Peyer's patch (tissue), 4 donors: Measurements from ENCODE around the gene COBL. TPM values are rescaled to one million over a fixed set of nuclear protein-coding genes. Genes with fewer than 3 reads are reported as not detected.

Experiments used
- DNase-seq, 3 donors: peaks; one replicate each; pipeline ENCODE4 v3.0.0-alpha.2; 2017 to 2019
- H3K27ac ChIP-seq, 4 donors: fragments of 200-600 bp; sonication (generic); one replicate each; pipeline ENCODE4 v1.5.1; 2016 to 2019
- H3K27me3 ChIP-seq, 2 donors: fragments of 200-600 bp; sonication (generic); one replicate each; pipeline ENCODE4 v1.5.1; 2019
- H3K36me3 ChIP-seq, 3 donors: fragments of 200-600 bp; sonication (generic); one replicate each; pipeline ENCODE4 v1.5.1; 2016 to 2019
- H3K4me1 ChIP-seq, 4 donors: fragments of 200-600 bp; sonication (generic); one replicate each; pipeline ENCODE4 v1.5.1; 2016 to 2019
- H3K4me3 ChIP-seq, 4 donors: fragments of 200-600 bp; sonication (generic); 1 replicate in 3 of 4; 2 replicates in 1 of 4; pipeline ENCODE4 v1.5.1; 2016 to 2019; ENCODE audit warnings: mild to moderate bottlenecking in 1 of 4
- H3K9me3 ChIP-seq, 4 donors: fragments of 200-600 bp; sonication (generic); one replicate each; pipeline ENCODE4 v1.5.1; 2016 to 2019; ENCODE audit warnings: mild to moderate bottlenecking in 1 of 4
- CTCF ChIP-seq, 6 experiments: fragments of 450-650 bp in 4 of 6; fragments of 200-600 bp in 2 of 6; sonication (generic) in 1 of 6; IDR thresholded peaks; one replicate each; pipeline ENCODE4 v1.5.1; 2017 to 2019; ENCODE audit warnings: antibody characterized with exemption in 6 of 6, mild to moderate bottlenecking in 3 of 6, moderate library complexity in 1 of 6
- POLR2A ChIP-seq, 2 donors: fragments of 450-650 bp; IDR thresholded peaks; one replicate each; pipeline ENCODE4 v1.5.1; 2017; ENCODE audit warnings: antibody characterized with exemption in 2 of 2, mild to moderate bottlenecking in 2 of 2, moderate library complexity in 2 of 2
- total RNA-seq, 4 donors: library from RNA; depleted of rRNA; stranded (reverse); fragments of >200 nt; gene quantifications; one replicate each; pipeline ENCODE4 v1.1.0, GENCODE V29; 2016

The COBL gene
- total RNA-seq, 4 donors from 2014 or later, result 25.6 to 129 (median 116) TPM

- Histone ChIP-seq H3K36me3 (no peaks in the 10 kb centered on the region), H3K4me3 (no peak overlapping the region), H3K27ac (no peak overlapping the region), H3K9me3 (no peaks in the 10 kb centered on the region), H3K27me3 (no peaks in the 10 kb centered on the region), H3K4me1 (no peaks in the 10 kb centered on the region)
- no peak for TF ChIP-seq CTCF (IDR thresholded peaks at IDR 0.05)
- no peak for TF ChIP-seq POLR2A (IDR thresholded peaks at IDR 0.05)
- no peak for DNase-seq
Observed at GRCh38 chr7:51113560-51113959, 203.0 kb downstream of the COBL start.

- TF ChIP-seq CTCF (IDR thresholded peaks at IDR 0.05) (no peak), POLR2A (IDR thresholded peaks at IDR 0.05) (no peak)
- no peak overlapping the region for H3K27ac ChIP-seq
- H3K4me3 ChIP-seq, result no peak overlapping the region
- DNase-seq, result no peak
- no peaks in the 10 kb centered on the region for H3K36me3 ChIP-seq
- no peaks in the 10 kb centered on the region for H3K4me1 ChIP-seq
- H3K27me3 ChIP-seq, result no peaks in the 10 kb centered on the region
- H3K9me3 ChIP-seq, result no peaks in the 10 kb centered on the region
Observed at GRCh38 chr7:51111241-51111940, 205.2 kb downstream of the COBL start.

- no peak for DNase-seq
- Histone ChIP-seq H3K27me3 (no peaks in the 10 kb centered on the region), H3K4me3 (no peak overlapping the region), H3K36me3 (no peaks in the 10 kb centered on the region), H3K27ac (no peak overlapping the region), H3K4me1 (no peaks in the 10 kb centered on the region), H3K9me3 (no peaks in the 10 kb centered on the region)
- no peak for TF ChIP-seq POLR2A (IDR thresholded peaks at IDR 0.05)
- no peak for TF ChIP-seq CTCF (IDR thresholded peaks at IDR 0.05)
Observed at GRCh38 chr7:51108134-51108533, 208.5 kb downstream of the COBL start.

GRCh38 chr7:51104278-51104677 lies 212.3 kb downstream of the COBL start:
- no peak for DNase-seq
- Histone ChIP-seq H3K27me3 (no peaks in the 10 kb centered on the region), H3K27ac (no peak overlapping the region), H3K36me3 (no peaks in the 10 kb centered on the region), H3K9me3 (no peaks in the 10 kb centered on the region), H3K4me3 (no peak overlapping the region), H3K4me1 (no peaks in the 10 kb centered on the region)
- no peak for TF ChIP-seq CTCF (IDR thresholded peaks at IDR 0.05)
- TF ChIP-seq POLR2A (IDR thresholded peaks at IDR 0.05), result no peak

GRCh38 chr7:51103718-51104117 lies 212.9 kb downstream of the COBL start:
- H3K27me3 ChIP-seq, result no peaks in the 10 kb centered on the region
- H3K4me1 ChIP-seq, result no peaks in the 10 kb centered on the region
- no peak overlapping the region for H3K4me3 ChIP-seq
- DNase-seq, result no peak
- H3K9me3 ChIP-seq, result no peaks in the 10 kb centered on the region
- TF ChIP-seq CTCF (IDR thresholded peaks at IDR 0.05), result no peak
- TF ChIP-seq POLR2A (IDR thresholded peaks at IDR 0.05), result no peak
- H3K36me3 ChIP-seq, result no peaks in the 10 kb centered on the region
- no peak overlapping the region for H3K27ac ChIP-seq

GRCh38 chr7:51102828-51103227 lies 213.8 kb downstream of the COBL start:
- no peaks in the 10 kb centered on the region for H3K27me3 ChIP-seq
- H3K36me3 ChIP-seq, result no peaks in the 10 kb centered on the region
- H3K4me1 ChIP-seq, result no peaks in the 10 kb centered on the region
- no peak for TF ChIP-seq CTCF (IDR thresholded peaks at IDR 0.05)
- TF ChIP-seq POLR2A (IDR thresholded peaks at IDR 0.05), result no peak
- no peaks in the 10 kb centered on the region for H3K9me3 ChIP-seq
- no peak for DNase-seq
- no peak overlapping the region for H3K27ac ChIP-seq
- H3K4me3 ChIP-seq, result no peak overlapping the region
